ENCODE results near the gene LRRC36.

DNA sequence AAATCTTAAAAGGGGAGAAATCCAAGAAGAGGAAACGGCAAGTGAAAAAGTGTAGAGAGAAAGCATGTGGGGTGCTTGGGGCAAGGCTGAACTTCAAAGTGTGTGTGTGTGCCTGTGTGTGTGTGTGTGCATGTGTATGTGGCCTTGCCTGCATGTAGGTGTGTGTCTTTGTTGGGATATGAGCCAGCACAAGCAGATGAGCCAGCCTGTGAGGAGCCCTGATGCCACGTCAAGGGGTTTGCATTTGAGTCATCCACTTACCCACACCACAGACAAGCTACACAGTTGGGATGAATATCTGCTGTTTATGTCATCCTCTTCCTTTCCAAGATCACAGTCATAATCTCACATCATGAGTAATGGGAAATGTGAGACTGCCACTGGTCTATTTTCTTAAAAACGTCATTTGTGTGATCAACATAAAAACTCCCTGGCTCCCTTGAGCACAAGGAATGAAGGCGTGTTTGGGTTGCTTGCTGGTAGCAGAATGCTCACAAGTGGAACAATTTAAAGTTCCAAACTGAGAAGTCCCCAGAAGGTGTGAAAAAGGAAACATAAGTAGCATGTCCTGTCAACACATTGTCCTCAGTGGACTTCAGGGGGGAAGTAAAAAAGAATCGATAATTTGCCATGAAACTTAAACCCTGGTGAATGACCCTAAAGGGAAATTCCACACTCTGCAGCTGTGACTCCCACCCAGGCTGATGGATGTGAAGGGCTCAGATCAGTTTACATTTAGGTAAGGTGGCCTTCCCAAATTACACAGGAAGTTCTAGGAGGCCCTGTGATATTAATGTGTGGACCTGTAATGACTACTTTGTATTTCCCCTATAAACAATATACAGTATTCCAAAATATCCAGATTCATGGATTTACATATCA, 14.8 kb upstream of the LRRC36 start:
- TF ChIP-seq, protein P1, sequence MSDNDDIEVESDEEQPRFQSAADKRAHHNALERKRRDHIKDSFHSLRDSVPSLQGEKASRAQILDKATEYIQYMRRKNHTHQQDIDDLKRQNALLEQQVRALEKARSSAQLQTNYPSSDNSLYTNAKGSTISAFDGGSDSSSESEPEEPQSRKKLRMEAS (IDR thresholded peaks at IDR 0.05; ENCODE audit: insufficient read depth, insufficient read length), result no peak
- TF ChIP-seq, protein P2, sequence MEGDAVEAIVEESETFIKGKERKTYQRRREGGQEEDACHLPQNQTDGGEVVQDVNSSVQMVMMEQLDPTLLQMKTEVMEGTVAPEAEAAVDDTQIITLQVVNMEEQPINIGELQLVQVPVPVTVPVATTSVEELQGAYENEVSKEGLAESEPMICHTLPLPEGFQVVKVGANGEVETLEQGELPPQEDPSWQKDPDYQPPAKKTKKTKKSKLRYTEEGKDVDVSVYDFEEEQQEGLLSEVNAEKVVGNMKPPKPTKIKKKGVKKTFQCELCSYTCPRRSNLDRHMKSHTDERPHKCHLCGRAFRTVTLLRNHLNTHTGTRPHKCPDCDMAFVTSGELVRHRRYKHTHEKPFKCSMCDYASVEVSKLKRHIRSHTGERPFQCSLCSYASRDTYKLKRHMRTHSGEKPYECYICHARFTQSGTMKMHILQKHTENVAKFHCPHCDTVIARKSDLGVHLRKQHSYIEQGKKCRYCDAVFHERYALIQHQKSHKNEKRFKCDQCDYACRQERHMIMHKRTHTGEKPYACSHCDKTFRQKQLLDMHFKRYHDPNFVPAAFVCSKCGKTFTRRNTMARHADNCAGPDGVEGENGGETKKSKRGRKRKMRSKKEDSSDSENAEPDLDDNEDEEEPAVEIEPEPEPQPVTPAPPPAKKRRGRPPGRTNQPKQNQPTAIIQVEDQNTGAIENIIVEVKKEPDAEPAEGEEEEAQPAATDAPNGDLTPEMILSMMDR (IDR thresholded peaks at IDR 0.05; ENCODE audit: extremely low read depth in 1 of 2, insufficient read depth in 1 of 2, low read depth in 1 of 2, low read length in 2 of 2), result no peak
- TF ChIP-seq POLR2A (IDR thresholded peaks at IDR 0.05; ENCODE audit: low read depth, low read length) (peak; percentile 36), EZH2 (IDR thresholded peaks at IDR 0.05; ENCODE audit: borderline replicate concordance, low read depth, low read length, severe bottlenecking) (no peak), JUN (IDR thresholded peaks at IDR 0.05; ENCODE audit: borderline replicate concordance, insufficient read depth, insufficient read length, low read depth) (peak; percentile 92), POLR2AphosphoS5 (IDR thresholded peaks at IDR 0.05; ENCODE audit: insufficient read depth, low read depth, low read length) (peak; percentile 59), MYC (IDR thresholded peaks at IDR 0.05; ENCODE audit: low read depth, low read length) (peak; percentile 19)
